D341Med (cell line): ENCODE results near the gene CTRB2.
"Not testable (repeated sequence)": the region's sequence is repeated elsewhere in the genome, so short reads cannot be mapped to it uniquely, and the experiment has no call there.

ENCODE experiments used
- DNase-seq: peaks from one replicate; pipeline ENCODE4 v3.0.0; 2012; ENCODE audit warnings: low spot score

Gene CTRB2

DNA sequence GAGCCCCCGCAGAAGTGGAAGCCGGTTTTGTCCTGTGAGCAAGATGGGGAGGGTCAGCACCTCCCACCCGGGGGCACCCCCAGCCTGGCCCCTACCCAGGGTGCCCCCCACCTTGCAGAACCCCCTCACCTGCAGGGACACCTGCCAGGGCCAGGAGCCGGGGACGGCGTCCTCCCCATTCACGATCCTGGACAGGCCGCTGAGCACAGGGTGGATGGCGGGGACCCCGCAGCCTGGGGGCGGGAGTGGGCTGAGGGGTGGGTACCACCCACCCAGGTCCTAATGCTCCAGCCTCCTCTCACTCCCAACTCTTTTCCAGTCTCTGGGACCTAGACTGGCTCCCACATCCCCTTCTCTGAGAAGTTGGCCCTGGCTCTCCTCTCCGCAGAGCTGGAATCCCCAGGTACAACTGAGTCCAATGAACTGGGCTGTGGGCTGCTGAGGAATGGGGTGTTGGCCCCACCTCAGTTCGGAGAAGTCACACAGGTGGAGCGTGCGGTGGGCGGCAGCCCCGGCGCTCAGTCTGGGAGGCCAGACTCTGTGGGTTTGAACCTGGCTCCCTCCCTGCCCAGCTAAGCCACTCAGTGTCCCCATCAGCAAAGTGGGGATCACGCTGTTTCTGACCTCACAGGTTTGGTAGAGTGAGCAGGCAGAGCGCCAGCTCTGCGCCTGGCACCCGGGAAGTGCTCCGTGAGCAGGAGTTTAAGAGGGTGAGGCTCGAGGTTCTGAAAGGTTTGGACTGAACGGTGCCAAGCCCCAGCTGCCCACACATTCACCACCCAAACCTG is 806 bp downstream of the CTRB2 start:
- DNase-seq = not testable (repeated sequence)

DNA sequence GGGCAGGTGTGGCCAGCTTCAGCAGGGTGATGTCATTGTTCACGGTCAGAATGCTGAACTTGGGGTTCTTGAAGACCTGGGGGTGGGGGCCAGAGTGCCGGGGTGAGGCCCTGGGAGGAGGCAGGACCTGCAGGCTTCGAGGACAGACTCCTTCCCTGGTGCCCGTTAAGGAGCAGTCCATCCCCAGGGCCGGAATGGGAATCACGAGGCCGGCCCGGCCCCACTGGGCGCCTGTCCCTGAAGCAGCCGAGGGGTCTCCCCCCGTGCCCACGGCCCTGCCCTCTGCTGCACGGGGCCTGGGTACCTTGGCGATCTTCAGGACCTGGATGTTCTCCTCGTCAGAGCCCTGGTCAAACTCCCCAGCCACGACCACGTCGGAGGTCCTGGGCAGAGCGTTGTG is 1.5 kb downstream of the CTRB2 start:
- not testable (repeated sequence) for DNase-seq

DNA sequence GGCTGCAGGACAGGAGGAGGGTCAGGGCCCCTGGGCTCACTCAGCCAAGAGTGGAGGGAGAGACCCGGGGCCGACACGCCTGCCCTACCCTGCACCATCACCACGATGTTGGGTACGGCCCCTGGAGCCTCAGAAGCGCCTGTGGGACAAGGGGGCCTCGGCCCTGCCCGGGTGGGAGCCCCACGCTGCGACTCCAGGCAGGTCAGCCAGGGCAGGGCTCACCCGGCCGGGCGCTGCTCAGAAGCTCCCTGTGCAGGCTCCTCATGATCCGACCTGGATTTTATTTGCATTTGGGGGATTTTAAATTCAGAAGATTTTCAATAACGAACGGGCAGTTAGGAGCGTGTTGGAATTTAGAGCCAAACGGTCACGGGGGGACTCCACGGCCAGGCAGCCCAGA is 2.1 kb downstream of the CTRB2 start:
- DNase-seq = not testable (repeated sequence)

GRCh38 chr16:75204410-75204758 is 2.6 kb downstream of the CTRB2 start:
- no peak for DNase-seq

DNA sequence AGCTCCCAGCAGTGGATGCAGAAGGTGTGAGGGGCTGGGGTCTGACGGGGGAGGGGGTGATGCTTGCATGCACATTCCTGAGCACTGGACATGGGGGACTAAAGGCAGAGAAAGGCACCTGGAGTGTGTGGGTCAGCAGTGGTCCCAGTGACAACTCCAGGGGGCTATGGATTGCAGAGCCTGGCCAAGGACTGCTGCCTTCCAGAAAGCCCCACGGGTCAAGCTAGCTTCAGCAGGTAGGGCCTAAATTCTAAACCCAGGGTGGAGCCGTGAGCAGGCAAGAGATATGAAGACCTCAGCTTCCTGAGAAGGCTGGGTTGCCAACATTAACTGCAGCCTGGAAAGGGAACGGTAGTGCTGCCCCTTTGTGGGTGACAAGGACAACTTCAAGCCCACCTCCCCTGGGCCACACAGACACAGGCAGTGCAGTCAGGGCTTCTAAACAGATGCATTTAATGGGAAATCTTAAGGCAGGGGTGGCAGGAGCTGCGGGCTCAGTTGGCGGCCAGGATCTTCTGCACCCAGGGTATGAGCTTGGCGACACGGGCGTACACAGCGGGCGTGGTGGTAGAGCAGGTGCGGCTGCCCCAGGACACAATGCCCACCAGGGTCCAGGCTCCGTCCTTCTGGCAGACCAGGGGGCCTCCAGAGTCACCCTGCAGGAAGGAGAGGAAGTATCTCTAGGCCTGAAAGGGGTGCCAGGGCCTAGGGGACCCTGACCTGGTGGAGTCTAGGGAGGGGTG is 3.1 kb downstream of the CTRB2 start:
- DNase-seq = no peak

DNA sequence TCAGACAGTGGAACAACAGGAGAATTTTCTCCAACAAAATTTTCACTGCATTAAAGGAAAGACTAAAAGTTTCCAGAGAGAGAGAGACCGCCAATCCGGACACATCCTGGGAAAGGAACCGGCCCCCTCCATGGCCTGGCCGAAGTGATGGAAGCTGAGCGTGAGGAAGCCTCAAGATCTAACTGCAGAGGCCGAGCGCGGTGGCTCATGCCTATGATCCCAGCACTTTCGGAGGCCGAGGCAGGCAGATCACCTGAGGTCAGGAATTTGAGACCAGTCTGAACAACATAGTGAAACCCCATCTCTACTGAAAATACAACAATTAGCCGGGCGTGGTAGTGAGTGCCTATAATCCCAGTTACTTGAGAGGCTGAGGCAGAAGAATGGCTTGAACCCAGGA is 3.9 kb downstream of the CTRB2 start:
- DNase-seq = no peak

DNA sequence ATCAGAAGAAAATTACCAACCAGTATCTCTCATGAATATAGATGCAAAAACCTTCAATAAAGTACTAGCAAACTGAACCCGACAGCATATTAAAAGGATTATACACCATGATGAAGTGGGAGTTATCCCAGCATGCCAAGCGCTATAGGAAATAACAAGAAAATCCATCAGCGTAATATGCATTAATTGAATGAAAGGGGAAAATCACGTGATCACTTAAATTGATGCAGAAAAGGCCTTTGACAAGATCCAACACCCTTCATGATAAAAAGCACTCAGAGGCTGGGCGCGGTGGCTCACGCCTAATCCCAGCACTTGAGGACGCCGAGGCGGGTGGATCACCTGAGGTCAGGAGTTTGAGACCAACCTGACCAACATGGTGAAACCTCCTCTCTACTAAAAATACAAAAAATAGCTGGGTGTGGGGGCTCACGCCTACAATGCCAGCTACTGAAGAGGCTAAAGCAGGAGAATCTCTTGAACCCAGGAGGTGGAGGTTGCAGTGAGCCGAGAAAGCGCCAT is 4.8 kb downstream of the CTRB2 start:
- no peak for DNase-seq

GRCh38 chr16:75198135-75198600 is 8.8 kb downstream of the CTRB2 start:
- no peak for DNase-seq

- DNase-seq = no peak
Measured at GRCh38 chr16:75197522-75198134, 9.3 kb downstream of the CTRB2 start.

DNA sequence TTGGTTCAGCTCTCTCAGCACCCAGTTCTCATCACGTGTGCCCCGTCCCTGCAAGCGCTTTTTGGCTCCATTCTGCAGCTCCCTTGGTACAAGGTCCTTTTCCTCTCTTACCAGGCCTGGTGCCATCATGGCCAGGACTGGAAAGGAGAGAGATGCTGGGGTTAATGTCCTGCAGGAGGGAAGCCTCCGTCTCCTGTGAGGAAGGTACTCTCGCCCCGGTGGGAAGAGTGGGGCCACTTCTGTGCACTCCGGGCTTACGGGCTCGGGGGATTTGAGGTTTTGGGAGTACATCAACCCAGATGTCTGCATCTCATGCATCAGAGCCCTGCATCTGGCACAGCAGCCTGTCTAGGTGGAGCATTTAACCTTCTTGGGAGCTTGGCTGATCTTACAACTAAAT is 10.1 kb downstream of the CTRB2 start:
- no peak for DNase-seq

- no peak for DNase-seq
Measured at GRCh38 chr16:75195811-75196790, 10.9 kb downstream of the CTRB2 start.

DNA sequence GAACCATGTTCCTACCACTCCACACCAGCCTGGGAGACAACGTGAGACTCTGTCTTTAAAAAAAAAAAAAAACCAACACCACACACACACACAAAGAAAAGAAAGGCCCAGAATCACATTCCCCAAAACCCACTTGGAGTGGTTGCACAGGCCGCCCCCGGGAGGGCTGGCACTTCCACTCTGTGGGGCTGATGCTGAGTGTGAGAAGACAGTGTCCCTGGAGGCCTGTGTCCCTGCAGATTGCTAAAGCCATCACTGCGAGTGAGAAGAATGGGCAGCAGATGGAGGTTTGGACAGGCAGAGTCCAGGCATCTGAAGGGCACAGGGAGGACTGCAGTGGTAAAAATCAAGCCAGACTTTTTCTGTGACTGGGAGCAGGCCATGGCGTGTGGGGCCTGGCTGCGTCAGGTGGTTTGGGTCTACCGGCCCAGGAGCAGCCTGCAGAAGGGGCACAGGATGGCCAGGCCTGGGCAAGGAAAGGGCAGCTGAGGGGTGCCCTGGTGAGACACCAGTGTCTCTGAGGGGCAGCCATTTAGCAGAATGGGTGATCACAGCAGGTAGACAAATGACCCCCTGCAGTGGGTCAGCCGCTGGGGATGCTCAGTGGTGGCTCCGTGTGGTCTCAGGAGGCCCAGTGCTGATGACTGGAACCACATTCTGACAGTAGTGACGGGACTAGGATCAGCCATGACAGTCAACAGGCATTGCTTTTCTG is 13.1 kb downstream of the CTRB2 start:
- no peak for DNase-seq

DNA sequence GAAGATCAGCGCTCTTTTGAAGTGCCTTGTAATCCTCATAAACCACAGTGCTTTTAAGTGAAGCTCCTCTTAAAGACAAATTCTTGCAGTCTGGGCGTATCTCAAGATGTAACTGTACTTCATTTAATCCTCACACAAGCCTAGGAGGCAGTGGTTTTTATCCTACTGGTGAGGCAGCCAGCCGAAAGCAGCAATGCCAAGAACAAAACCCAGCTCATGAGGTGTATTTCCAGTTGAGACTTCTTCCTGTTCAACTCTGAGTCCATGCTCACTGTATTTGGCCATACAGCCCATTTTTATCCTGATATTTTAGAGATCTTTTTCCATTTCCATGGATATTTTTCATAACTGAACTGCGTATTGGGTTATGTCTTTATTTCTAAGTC is 13.7 kb downstream of the CTRB2 start:
- DNase-seq = no peak

GRCh38 chr16:75192606-75193264 is 14.2 kb downstream of the CTRB2 start:
- DNase-seq = no peak

DNA sequence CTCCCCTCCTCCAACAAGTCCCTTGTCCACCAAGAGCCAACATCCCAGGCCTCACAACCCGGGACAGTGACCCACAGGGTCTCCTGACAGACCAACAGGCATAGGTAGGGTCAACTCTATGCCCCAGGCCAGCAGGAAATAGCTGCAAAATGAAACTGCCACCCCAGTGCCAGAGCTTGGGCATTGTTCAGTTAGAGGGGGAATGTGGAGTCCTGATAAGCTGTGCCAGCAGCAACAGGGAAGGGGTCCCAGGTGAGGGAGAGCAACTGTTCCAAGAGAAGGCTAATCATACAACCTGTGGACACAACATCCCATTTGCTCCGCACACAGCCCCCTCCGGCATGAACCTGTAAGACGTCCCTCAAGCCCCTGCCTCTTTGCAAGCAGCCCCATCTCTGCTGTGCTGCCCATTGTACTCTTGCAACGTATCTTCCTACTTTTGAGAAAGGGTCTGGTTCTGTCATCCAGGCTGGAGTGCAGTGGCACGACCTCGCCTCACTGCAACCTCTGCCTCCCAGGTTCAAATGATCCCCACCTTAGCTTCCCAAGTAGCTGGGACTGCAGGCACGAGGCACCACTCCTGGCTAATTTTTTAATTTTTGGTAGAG is 17.2 kb downstream of the CTRB2 start:
- no peak for DNase-seq

- DNase-seq = no peak
Measured at GRCh38 chr16:75188832-75189477, 18.0 kb downstream of the CTRB2 start.

GRCh38 chr16:75181630-75182029 is 25.3 kb downstream of the CTRB2 start:
- no peak for DNase-seq

DNA sequence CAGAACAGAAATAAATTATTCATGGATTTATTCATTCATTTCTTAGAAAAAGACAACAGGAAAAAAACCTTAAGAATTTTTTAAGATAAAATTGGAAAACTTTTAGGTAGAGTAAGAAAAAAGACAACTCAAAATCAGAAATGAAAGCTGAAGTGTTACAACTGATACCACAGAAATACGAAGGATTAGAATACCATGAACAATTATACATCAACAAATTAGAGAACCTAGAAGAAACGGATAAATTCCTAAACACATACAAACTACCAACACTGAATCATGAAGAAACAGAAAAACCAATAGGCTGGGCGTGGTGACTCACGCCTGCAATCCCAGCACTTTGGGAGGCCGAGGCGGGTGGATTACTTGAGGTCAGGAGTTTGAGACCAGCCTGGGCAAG is 27.8 kb downstream of the CTRB2 start:
- DNase-seq = no peak

- no peak for DNase-seq
Measured at GRCh38 chr16:75176926-75177325, 30.0 kb downstream of the CTRB2 start.

GRCh38 chr16:75175074-75175473 is 31.9 kb downstream of the CTRB2 start:
- no peak for DNase-seq
